Activated naive CD8-positive, alpha-beta T cell (primary cell): Measurements from ENCODE around the gene DPH3.
A peak's percentile ranks its signal among the peaks of the same experiment; 100 is the strongest.

Source experiments
- H3K27ac Mint-ChIP-seq: one replicate; pipeline ENCODE4 v1.8.0; 2021; ENCODE audit warnings: mixed read lengths
- H3K27me3 Mint-ChIP-seq: one replicate; pipeline ENCODE4 v1.8.0; 2021; ENCODE audit warnings: mixed read lengths
- H3K36me3 Mint-ChIP-seq: one replicate; pipeline ENCODE4 v1.8.0; 2021; ENCODE audit warnings: mixed read lengths
- H3K4me1 Mint-ChIP-seq: one replicate; pipeline ENCODE4 v1.8.0; 2021; ENCODE audit warnings: low read depth, mixed read lengths
- H3K4me3 Mint-ChIP-seq: one replicate; pipeline ENCODE4 v1.8.0; 2021; ENCODE audit warnings: mild to moderate bottlenecking, mixed read lengths
- H3K9me3 Mint-ChIP-seq: one replicate; pipeline ENCODE4 v1.8.0; 2021; ENCODE audit warnings: low read depth, mixed read lengths

Gene DPH3

GRCh38 chr3:16279010-16279801, 14.5 kb upstream of the DPH3 start:
- Mint-ChIP-seq H3K4me1 (peaks cover 10% of the 10 kb centered on the region), H3K4me3 (no peak overlapping the region), H3K36me3 (peaks cover 29% of the 10 kb centered on the region), H3K27ac (no peak overlapping the region), H3K27me3 (no peaks in the 10 kb centered on the region), H3K9me3 (no peaks in the 10 kb centered on the region)

- peaks cover 24% of the 10 kb centered on the region for H3K36me3 Mint-ChIP-seq
- no peak overlapping the region for H3K4me3 Mint-ChIP-seq
- no peak overlapping the region for H3K27ac Mint-ChIP-seq
- H3K9me3 Mint-ChIP-seq: no peaks in the 10 kb centered on the region
- H3K4me1 Mint-ChIP-seq: peaks cover 2% of the 10 kb centered on the region
- H3K27me3 Mint-ChIP-seq: no peaks in the 10 kb centered on the region
These were observed 12.7 kb upstream of the DPH3 start for GRCh38 chr3:16277471-16277870.

GRCh38 chr3:16273867-16274266, 9.1 kb upstream of the DPH3 start:
- no peak overlapping the region for H3K4me3 Mint-ChIP-seq
- no peak overlapping the region for H3K27ac Mint-ChIP-seq
- H3K9me3 Mint-ChIP-seq: no peaks in the 10 kb centered on the region
- H3K36me3 Mint-ChIP-seq: peaks cover 24% of the 10 kb centered on the region
- H3K4me1 Mint-ChIP-seq: peaks cover 2% of the 10 kb centered on the region
- no peaks in the 10 kb centered on the region for H3K27me3 Mint-ChIP-seq

GRCh38 chr3:16272588-16272987, 7.8 kb upstream of the DPH3 start:
- H3K4me1 Mint-ChIP-seq: peaks cover 10% of the 10 kb centered on the region
- peaks cover 22% of the 10 kb centered on the region for H3K36me3 Mint-ChIP-seq
- no peak overlapping the region for H3K27ac Mint-ChIP-seq
- H3K9me3 Mint-ChIP-seq: no peaks in the 10 kb centered on the region
- no peak overlapping the region for H3K4me3 Mint-ChIP-seq
- H3K27me3 Mint-ChIP-seq: no peaks in the 10 kb centered on the region

- Mint-ChIP-seq H3K4me3 (no peak overlapping the region), H3K36me3 (peaks cover 17% of the 10 kb centered on the region), H3K27ac (no peak overlapping the region), H3K27me3 (no peaks in the 10 kb centered on the region), H3K9me3 (no peaks in the 10 kb centered on the region), H3K4me1 (peaks cover 24% of the 10 kb centered on the region)
These were observed 6.1 kb upstream of the DPH3 start for GRCh38 chr3:16270855-16271254.

GRCh38 chr3:16266714-16267113, 2.0 kb upstream of the DPH3 start:
- peak overlapping the region; percentile 25 for H3K27ac Mint-ChIP-seq
- H3K4me1 Mint-ChIP-seq: peaks cover 33% of the 10 kb centered on the region
- H3K27me3 Mint-ChIP-seq: no peaks in the 10 kb centered on the region
- no peaks in the 10 kb centered on the region for H3K9me3 Mint-ChIP-seq
- peaks cover 2% of the 10 kb centered on the region for H3K36me3 Mint-ChIP-seq
- H3K4me3 Mint-ChIP-seq: peak overlapping the region; percentile 21

GRCh38 chr3:16265455-16265786, 678 bp upstream of the DPH3 start:
- Mint-ChIP-seq H3K9me3 (no peaks in the 10 kb centered on the region), H3K36me3 (no peaks in the 10 kb centered on the region), H3K27me3 (no peaks in the 10 kb centered on the region), H3K4me1 (peaks cover 33% of the 10 kb centered on the region), H3K4me3 (peak overlapping the region; percentile 99), H3K27ac (peak overlapping the region; percentile 100)

GRCh38 chr3:16264174-16264707, 502 bp downstream of the DPH3 start:
- no peaks in the 10 kb centered on the region for H3K9me3 Mint-ChIP-seq
- H3K36me3 Mint-ChIP-seq: no peaks in the 10 kb centered on the region
- peaks cover 38% of the 10 kb centered on the region for H3K4me1 Mint-ChIP-seq
- H3K4me3 Mint-ChIP-seq: peak overlapping the region; percentile 99
- H3K27me3 Mint-ChIP-seq: no peaks in the 10 kb centered on the region
- peak overlapping the region; percentile 100 for H3K27ac Mint-ChIP-seq

GRCh38 chr3:16262174-16262573, 2.6 kb downstream of the DPH3 start:
- peaks cover 30% of the 10 kb centered on the region for H3K4me1 Mint-ChIP-seq
- H3K27ac Mint-ChIP-seq: no peak overlapping the region
- no peaks in the 10 kb centered on the region for H3K9me3 Mint-ChIP-seq
- no peaks in the 10 kb centered on the region for H3K27me3 Mint-ChIP-seq
- no peaks in the 10 kb centered on the region for H3K36me3 Mint-ChIP-seq
- no peak overlapping the region for H3K4me3 Mint-ChIP-seq

- Mint-ChIP-seq H3K27me3 (no peaks in the 10 kb centered on the region), H3K9me3 (no peaks in the 10 kb centered on the region), H3K4me3 (no peak overlapping the region), H3K36me3 (no peaks in the 10 kb centered on the region), H3K27ac (no peak overlapping the region), H3K4me1 (peaks cover 18% of the 10 kb centered on the region)
These were observed 4.7 kb downstream of the DPH3 start for GRCh38 chr3:16260046-16260445.

- Mint-ChIP-seq H3K36me3 (no peaks in the 10 kb centered on the region), H3K4me3 (no peak overlapping the region), H3K27ac (no peak overlapping the region), H3K9me3 (no peaks in the 10 kb centered on the region), H3K4me1 (peaks cover 17% of the 10 kb centered on the region), H3K27me3 (no peaks in the 10 kb centered on the region)
These were observed 5.9 kb downstream of the DPH3 start for GRCh38 chr3:16258866-16259265.

- Mint-ChIP-seq H3K36me3 (no peaks in the 10 kb centered on the region), H3K4me3 (no peak overlapping the region), H3K4me1 (peaks cover 17% of the 10 kb centered on the region), H3K27me3 (no peaks in the 10 kb centered on the region), H3K9me3 (no peaks in the 10 kb centered on the region), H3K27ac (no peak overlapping the region)
These were observed 6.6 kb downstream of the DPH3 start for GRCh38 chr3:16258177-16258576.

GRCh38 chr3:16257309-16257708, 7.4 kb downstream of the DPH3 start:
- no peaks in the 10 kb centered on the region for H3K9me3 Mint-ChIP-seq
- H3K4me3 Mint-ChIP-seq: no peak overlapping the region
- H3K4me1 Mint-ChIP-seq: peaks cover 17% of the 10 kb centered on the region
- H3K36me3 Mint-ChIP-seq: no peaks in the 10 kb centered on the region
- no peak overlapping the region for H3K27ac Mint-ChIP-seq
- H3K27me3 Mint-ChIP-seq: no peaks in the 10 kb centered on the region

GRCh38 chr3:16255726-16256125, 9.0 kb downstream of the DPH3 start:
- Mint-ChIP-seq H3K27ac (no peak overlapping the region), H3K4me3 (no peak overlapping the region), H3K27me3 (no peaks in the 10 kb centered on the region), H3K36me3 (no peaks in the 10 kb centered on the region), H3K4me1 (peaks cover 17% of the 10 kb centered on the region), H3K9me3 (no peaks in the 10 kb centered on the region)

- Mint-ChIP-seq H3K4me1 (peaks cover 17% of the 10 kb centered on the region), H3K27ac (no peak overlapping the region), H3K36me3 (no peaks in the 10 kb centered on the region), H3K27me3 (no peaks in the 10 kb centered on the region), H3K9me3 (no peaks in the 10 kb centered on the region), H3K4me3 (no peak overlapping the region)
These were observed 9.4 kb downstream of the DPH3 start for GRCh38 chr3:16255326-16255725.

- Mint-ChIP-seq H3K36me3 (no peaks in the 10 kb centered on the region), H3K27ac (no peak overlapping the region), H3K27me3 (no peaks in the 10 kb centered on the region), H3K4me3 (no peak overlapping the region), H3K9me3 (no peaks in the 10 kb centered on the region), H3K4me1 (peaks cover 16% of the 10 kb centered on the region)
These were observed 9.8 kb downstream of the DPH3 start for GRCh38 chr3:16254916-16255315.
